GM23338 (cell line): ENCODE data around the gene LYRM7. TPM values are rescaled to one million over a fixed set of nuclear protein-coding genes. Genes with fewer than 3 reads are reported as not detected.

Experiments
- ATAC-seq: fragments of 200-7000 bp; cut with Tn5 transposase; 3 replicates; pipeline ENCODE4 v1.9.1; 2020
- DNase-seq: peaks from one replicate; pipeline ENCODE4 v3.0.0-alpha.2; 2015; ENCODE audit warnings: low spot score
- H2AFZ ChIP-seq: fragments of 200-600 bp; sonication (generic); 2 replicates; pipeline ENCODE4 v1.8.0; 2016; ENCODE audit warnings: antibody characterized with exemption, mild to moderate bottlenecking, moderate library complexity
- H3F3A ChIP-seq: fragments of 200-600 bp; sonication (generic); replicated peaks from 2 replicates; pipeline ENCODE4 v1.8.0; 2017; ENCODE audit warnings: antibody characterized with exemption, mixed run types, low read depth
- H3K27ac ChIP-seq: fragments of 200-600 bp; sonication (generic); 2 replicates; pipeline ENCODE4 v1.6.1; 2016; ENCODE audit warnings: low read depth
- H3K27me3 ChIP-seq: fragments of 200-600 bp; sonication (generic); 2 replicates; pipeline ENCODE4 v1.8.0; 2016; ENCODE audit warnings: mild to moderate bottlenecking, mixed run types, moderate library complexity; ENCODE audit not compliant: insufficient read depth
- H3K36me3 ChIP-seq: fragments of 200-600 bp; sonication (generic); 2 replicates; pipeline ENCODE4 v1.8.0; 2016; ENCODE audit warnings: mild to moderate bottlenecking; ENCODE audit not compliant: insufficient read depth
- H3K4me1 ChIP-seq: fragments of 200-600 bp; sonication (generic); 2 replicates; pipeline ENCODE4 v1.8.0; 2016; ENCODE audit warnings: mild to moderate bottlenecking, moderate library complexity; ENCODE audit not compliant: insufficient read depth
- H3K4me2 ChIP-seq: fragments of 200-600 bp; sonication (generic); 2 replicates; pipeline ENCODE4 v1.7.1; 2017; ENCODE audit warnings: mixed run types
- H3K4me3 ChIP-seq: fragments of 200-600 bp; sonication (generic); 2 replicates; pipeline ENCODE4 v1.6.1; 2016; ENCODE audit warnings: mixed run types
- H3K79me2 ChIP-seq: fragments of 200-600 bp; sonication (generic); replicated peaks from 2 replicates; pipeline ENCODE4 v1.8.0; 2017; ENCODE audit warnings: mild to moderate bottlenecking; ENCODE audit not compliant: insufficient read depth
- H3K9me2 ChIP-seq: fragments of 200-600 bp; sonication (generic); 2 replicates; pipeline ENCODE4 v1.8.0; 2017; ENCODE audit not compliant: insufficient read depth
- H4K20me1 ChIP-seq: fragments of 200-600 bp; sonication (generic); replicated peaks from 2 replicates; pipeline ENCODE4 v1.8.0; 2017; ENCODE audit warnings: mild to moderate bottlenecking; ENCODE audit not compliant: insufficient read depth
- H3K27ac Mint-ChIP-seq: 2 replicates; pipeline ENCODE4 v1.8.0; 2020; ENCODE audit warnings: inconsistent platforms, mild to moderate bottlenecking, moderate library complexity, mixed read lengths
- H3K27me3 Mint-ChIP-seq: 3 replicates; pipeline ENCODE4 v1.8.0; 2022; ENCODE audit warnings: low read depth, mild to moderate bottlenecking, moderate library complexity, mixed read lengths, inconsistent platforms; ENCODE audit not compliant: insufficient read depth, poor library complexity
- H3K36me3 Mint-ChIP-seq: 3 replicates; pipeline ENCODE4 v1.8.0; 2021; ENCODE audit warnings: low read depth, mild to moderate bottlenecking, inconsistent platforms, moderate library complexity, mixed read lengths
- H3K4me1 Mint-ChIP-seq: 3 replicates; pipeline ENCODE4 v1.8.0; 2020; ENCODE audit warnings: mild to moderate bottlenecking, inconsistent platforms, mixed read lengths
- H3K4me3 Mint-ChIP-seq: 3 replicates; pipeline ENCODE4 v1.8.0; 2021; ENCODE audit warnings: moderate library complexity, mild to moderate bottlenecking, inconsistent platforms, mixed read lengths
- H3K9me3 Mint-ChIP-seq: 3 replicates; pipeline ENCODE4 v1.8.0; 2020; ENCODE audit warnings: moderate library complexity, mild to moderate bottlenecking, inconsistent platforms, mixed read lengths
- CREB1 ChIP-seq: fragments of 250-450 bp; sonication (Bioruptor Pico); IDR thresholded peaks from 2 replicates; pipeline ENCODE4 v1.5.0; 2020; ENCODE audit warnings: low read depth, mild to moderate bottlenecking, moderate library complexity
- ETS1 ChIP-seq: IDR thresholded peaks from 2 replicates; pipeline ENCODE4 v1.6.1; 2016; ENCODE audit warnings: antibody characterized with exemption
- EZH2phosphoT487 ChIP-seq: fragments of 200-600 bp; sonication (generic); IDR thresholded peaks from one replicate; pipeline ENCODE4 v1.8.1; 2018; ENCODE audit warnings: antibody characterized with exemption; ENCODE audit not compliant: unreplicated experiment
- JUNB ChIP-seq: IDR thresholded peaks from one replicate; pipeline ENCODE4 v1.6.1; 2016; ENCODE audit warnings: antibody characterized with exemption; ENCODE audit not compliant: unreplicated experiment
- STAT1 ChIP-seq: IDR thresholded peaks from one replicate; pipeline ENCODE4 v1.6.1; 2016; ENCODE audit warnings: antibody characterized with exemption; ENCODE audit not compliant: unreplicated experiment
- ZNF331 ChIP-seq: fragments of 250-450 bp; sonication (Bioruptor Pico); IDR thresholded peaks from 2 replicates; pipeline ENCODE4 v1.5.0; 2020; ENCODE audit warnings: low read depth, mild to moderate bottlenecking, moderate library complexity
- ZNF462 ChIP-seq: fragments of 250-450 bp; sonication (Bioruptor Pico); IDR thresholded peaks from 2 replicates; pipeline ENCODE4 v1.5.0; 2020; ENCODE audit warnings: mild to moderate bottlenecking, moderate library complexity
- polyA plus RNA-seq: library from polyadenylated mRNA; unstranded; fragments of >200 nt; fragmentation: Nextera tagmentation; extraction: Ambion mirVana; gene quantifications from 2 replicates; pipeline ENCODE4 v1.2.1, GENCODE V29; 2016
- total RNA-seq: library from RNA; depleted of rRNA; stranded (reverse); fragments of >200 nt; shearing (Covaris generic); gene quantifications from 2 replicates; pipeline ENCODE4 v1.2.3, GENCODE V29; 2014

Gene LYRM7
- total and polyA plus RNA-seq, 2 experiments from 2014 or later = 11.3 to 34.8 TPM

- Mint-ChIP-seq H3K4me1 (peaks cover 19% of the 10 kb centered on the region; the same call in 2 of the 3 replicates), H3K27me3 (peaks cover 7% of the 10 kb centered on the region), H3K36me3 (no peaks in the 10 kb centered on the region), H3K9me3 (no peaks in the 10 kb centered on the region), H3K4me3 (no peak overlapping the region), H3K27ac (no peak overlapping the region)
- Histone ChIP-seq H3K27ac (no peak overlapping the region), H3K4me3 (no peak overlapping the region), H3K36me3 (no peaks in the 10 kb centered on the region), H2AFZ (no peak overlapping the region), H3K79me2 (no peaks in the 10 kb centered on the region), H3K27me3 (no peaks in the 10 kb centered on the region), H4K20me1 (no peaks in the 10 kb centered on the region), H3K9me2 (no peaks in the 10 kb centered on the region), H3F3A (no peaks in the 10 kb centered on the region), H3K4me2 (no peak overlapping the region), H3K4me1 (peaks cover 5% of the 10 kb centered on the region; the same call in 1 of the 2 replicates)
- DNase-seq = no peak
- TF ChIP-seq CREB1 (CRISPR knock-in tag) (no peak), STAT1 (no peak), ETS1 (no peak), EZH2phosphoT487 (no peak)
- ATAC-seq = no peak
Measured at GRCh38 chr5:131211669-131212068, 40.9 kb downstream of the LYRM7 start.

- TF ChIP-seq JUNB (no peak), ZNF462 (CRISPR knock-in tag) (no peak), CREB1 (CRISPR knock-in tag) (no peak), ZNF331 (CRISPR knock-in tag) (no peak)
- Mint-ChIP-seq H3K36me3 (no peaks in the 10 kb centered on the region), H3K4me3 (no peak overlapping the region), H3K9me3 (no peaks in the 10 kb centered on the region), H3K27me3 (peaks cover 7% of the 10 kb centered on the region), H3K27ac (no peak overlapping the region), H3K4me1 (peaks cover 17% of the 10 kb centered on the region; the same call in 2 of the 3 replicates)
- ATAC-seq (no peak), DNase-seq (no peak)
- H3F3A ChIP-seq = no peaks in the 10 kb centered on the region
- no peaks in the 10 kb centered on the region for H4K20me1 ChIP-seq
- no peak overlapping the region for H3K4me2 ChIP-seq
- H3K4me3 ChIP-seq = no peak overlapping the region
- H2AFZ ChIP-seq = no peak overlapping the region
- H3K27me3 ChIP-seq = no peaks in the 10 kb centered on the region
- no peak overlapping the region for H3K27ac ChIP-seq
- no peaks in the 10 kb centered on the region for H3K36me3 ChIP-seq
- peaks cover 4% of the 10 kb centered on the region; the same call in 1 of the 2 replicates for H3K4me1 ChIP-seq
- no peaks in the 10 kb centered on the region for H3K79me2 ChIP-seq
- no peaks in the 10 kb centered on the region for H3K9me2 ChIP-seq
Measured at GRCh38 chr5:131212471-131213021, 41.8 kb downstream of the LYRM7 start.
